H9 (cell line): Measurements from ENCODE around the gene PDS5B. TPM values are rescaled to one million over a fixed set of nuclear protein-coding genes. Genes with fewer than 3 reads are reported as not detected.

Source experiments
- DNase-seq: peaks from one replicate; pipeline ENCODE4 v3.0.0-alpha.2; 2017
- H2AFZ ChIP-seq: one replicate; pipeline ENCODE4 v1.6.1; 2013; ENCODE audit warnings: mild to moderate bottlenecking, low read length, control low read depth, moderate library complexity
- H2AK5ac ChIP-seq: 2 replicates; pipeline ENCODE4 v1.6.1; 2013; ENCODE audit warnings: low read length, control low read depth, mixed read lengths; ENCODE audit not compliant: insufficient read length
- H2BK120ac ChIP-seq: one replicate; pipeline ENCODE4 v1.6.1; 2013; ENCODE audit warnings: low read depth, mild to moderate bottlenecking, low read length, control low read depth, inconsistent platforms; ENCODE audit not compliant: poor library complexity, severe bottlenecking
- H2BK12ac ChIP-seq: 2 replicates; pipeline ENCODE4 v1.6.1; 2013; ENCODE audit warnings: low read length, control low read depth, mixed read lengths, low read depth; ENCODE audit not compliant: insufficient read length
- H2BK15ac ChIP-seq: 2 replicates; pipeline ENCODE4 v1.6.1; 2013; ENCODE audit warnings: low read depth, low read length, control low read depth
- H2BK20ac ChIP-seq: one replicate; pipeline ENCODE4 v1.6.1; 2013; ENCODE audit warnings: low read depth, mild to moderate bottlenecking, low read length, control low read depth, inconsistent platforms; ENCODE audit not compliant: poor library complexity, severe bottlenecking
- H2BK5ac ChIP-seq: 2 replicates; pipeline ENCODE4 v1.6.1; 2013; ENCODE audit warnings: low read length, control low read depth, mixed read lengths; ENCODE audit not compliant: insufficient read length
- H3K14ac ChIP-seq: 2 replicates; pipeline ENCODE4 v1.6.1; 2013; ENCODE audit warnings: low read length, control low read depth; ENCODE audit not compliant: insufficient read depth
- H3K18ac ChIP-seq: 2 replicates; pipeline ENCODE4 v1.6.1; 2013; ENCODE audit warnings: low read depth, mild to moderate bottlenecking, mixed read lengths, low read length, control low read depth; ENCODE audit not compliant: insufficient read length
- H3K23ac ChIP-seq: 2 replicates; pipeline ENCODE4 v1.6.1; 2013; ENCODE audit warnings: low read length, control low read depth, mixed read lengths, low read depth; ENCODE audit not compliant: insufficient read length
- H3K23me2 ChIP-seq: 2 replicates; pipeline ENCODE4 v1.6.1; 2013; ENCODE audit warnings: low read depth, mild to moderate bottlenecking, mixed read lengths, low read length, control low read depth; ENCODE audit not compliant: insufficient read length, poor library complexity, severe bottlenecking
- H3K27ac ChIP-seq: 2 replicates; pipeline ENCODE4 v1.5.1; 2013; ENCODE audit warnings: low read length, control low read depth, mixed read lengths, low read depth; ENCODE audit not compliant: insufficient read length
- H3K27me3 ChIP-seq: 2 replicates; pipeline ENCODE4 v1.6.1; 2013; ENCODE audit warnings: low read length, control low read depth, inconsistent platforms; ENCODE audit not compliant: insufficient read depth
- H3K4ac ChIP-seq: 2 replicates; pipeline ENCODE4 v1.6.1; 2013; ENCODE audit warnings: low read depth, mild to moderate bottlenecking, control low read depth, inconsistent platforms, low read length, moderate library complexity
- H3K4me1 ChIP-seq: 2 replicates; pipeline ENCODE4 v1.6.1; 2013; ENCODE audit warnings: low read length, control low read depth, inconsistent platforms; ENCODE audit not compliant: insufficient read depth
- H3K4me2 ChIP-seq: 2 replicates; pipeline ENCODE4 v1.6.1; 2013; ENCODE audit warnings: low read length, control low read depth, mixed read lengths; ENCODE audit not compliant: insufficient read length, insufficient read depth
- H3K56ac ChIP-seq: 2 replicates; pipeline ENCODE4 v1.6.1; 2013; ENCODE audit warnings: low read depth, mild to moderate bottlenecking, mixed read lengths, low read length, control low read depth; ENCODE audit not compliant: insufficient read length
- H3K79me1 ChIP-seq: 2 replicates; pipeline ENCODE4 v1.6.1; 2013; ENCODE audit warnings: low read depth, mild to moderate bottlenecking, moderate library complexity, low read length, control low read depth, inconsistent platforms; ENCODE audit not compliant: insufficient read depth, poor library complexity, severe bottlenecking
- H3K79me2 ChIP-seq: 2 replicates; pipeline ENCODE4 v1.6.1; 2013; ENCODE audit warnings: low read length, control low read depth, inconsistent platforms; ENCODE audit not compliant: insufficient read depth
- H3K9ac ChIP-seq: 2 replicates; pipeline ENCODE4 v1.6.1; 2013; ENCODE audit warnings: low read length, control low read depth, mixed read lengths; ENCODE audit not compliant: insufficient read length; ENCODE audit errors: extremely low read depth
- H3K9me3 ChIP-seq: one replicate; pipeline ENCODE4 v1.6.1; 2013; ENCODE audit warnings: low read depth, low read length, inconsistent platforms; ENCODE audit not compliant: control insufficient read depth
- H3T11ph ChIP-seq: one replicate; pipeline ENCODE4 v1.6.1; 2013; ENCODE audit warnings: mild to moderate bottlenecking, low read length, control low read depth, inconsistent platforms
- H4K20me1 ChIP-seq: one replicate; pipeline ENCODE4 v1.6.1; 2013; ENCODE audit not compliant: control insufficient read depth, insufficient read length, insufficient read depth
- H4K5ac ChIP-seq: 2 replicates; pipeline ENCODE4 v1.6.1; 2013; ENCODE audit warnings: low read depth, mild to moderate bottlenecking, mixed read lengths, low read length, control low read depth; ENCODE audit not compliant: insufficient read length
- H4K8ac ChIP-seq: replicated peaks from 2 replicates; pipeline ENCODE4 v1.6.1; 2013; ENCODE audit warnings: low read length, control low read depth, mixed read lengths, low read depth; ENCODE audit not compliant: insufficient read length
- H4K91ac ChIP-seq: 2 replicates; pipeline ENCODE4 v1.6.1; 2013; ENCODE audit warnings: low read depth, mild to moderate bottlenecking, moderate library complexity, mixed read lengths, low read length, control low read depth; ENCODE audit not compliant: insufficient read length
- H3K27ac Mint-ChIP-seq, 3 experiments: 2 replicates in 2 of 3; 3 replicates in 1 of 3; pipeline ENCODE4 v1.8.0; 2020 to 2021; ENCODE audit warnings: mixed read lengths in 3 of 3, mild to moderate bottlenecking in 1 of 3, moderate library complexity in 1 of 3
- H3K27me3 Mint-ChIP-seq: 2 replicates; pipeline ENCODE4 v1.8.0; 2021; ENCODE audit warnings: low read depth, mild to moderate bottlenecking, moderate library complexity, mixed read lengths
- H3K36me3 Mint-ChIP-seq, 3 experiments: 2 replicates in 2 of 3; 3 replicates in 1 of 3; pipeline ENCODE4 v1.8.0; 2020 to 2021; ENCODE audit warnings: low read depth in 3 of 3, mixed read lengths in 3 of 3; ENCODE audit not compliant: insufficient read depth in 1 of 3
- H3K4me1 Mint-ChIP-seq, 2 experiments: 2 replicates each; pipeline ENCODE4 v1.8.0; 2020; ENCODE audit warnings: mixed read lengths in 2 of 2
- H3K4me3 Mint-ChIP-seq, 2 experiments: 2 replicates in 1 of 2; 3 replicates in 1 of 2; pipeline ENCODE4 v1.8.0; 2020 to 2021; ENCODE audit warnings: mild to moderate bottlenecking in 2 of 2, mixed read lengths in 2 of 2, moderate library complexity in 1 of 2
- H3K9me3 Mint-ChIP-seq, 2 experiments: 2 replicates in 1 of 2; 3 replicates in 1 of 2; pipeline ENCODE4 v1.8.0; 2020; ENCODE audit warnings: mild to moderate bottlenecking in 2 of 2, mixed read lengths in 2 of 2, moderate library complexity in 1 of 2
- CTCF ChIP-seq: fragments of 200-600 bp; sonication (generic); conservative IDR thresholded peaks from 3 replicates; pipeline ENCODE4 v1.8.0; 2021; ENCODE audit warnings: antibody characterized with exemption, mild to moderate bottlenecking
- WGBS: extraction: QIAGEN DNeasy Blood & Tissue Kit; methylation state at CpG from one replicate; pipeline ENCODE4 v1.1.7; 2013; ENCODE audit warnings: missing lambda C conversion rate, low lambda C conversion rate, mixed read lengths; ENCODE audit not compliant: insufficient read length; ENCODE audit errors: extremely low coverage; 5-methylcytosine and 5-hydroxymethylcytosine counted together
- total RNA-seq: library from RNA; stranded (reverse); gene quantifications from 2 replicates; pipeline ENCODE4 v1.2.1, GENCODE V29; 2021

The PDS5B gene
- total RNA-seq, 1 experiment from 2014 or later: 50.0 TPM

DNA sequence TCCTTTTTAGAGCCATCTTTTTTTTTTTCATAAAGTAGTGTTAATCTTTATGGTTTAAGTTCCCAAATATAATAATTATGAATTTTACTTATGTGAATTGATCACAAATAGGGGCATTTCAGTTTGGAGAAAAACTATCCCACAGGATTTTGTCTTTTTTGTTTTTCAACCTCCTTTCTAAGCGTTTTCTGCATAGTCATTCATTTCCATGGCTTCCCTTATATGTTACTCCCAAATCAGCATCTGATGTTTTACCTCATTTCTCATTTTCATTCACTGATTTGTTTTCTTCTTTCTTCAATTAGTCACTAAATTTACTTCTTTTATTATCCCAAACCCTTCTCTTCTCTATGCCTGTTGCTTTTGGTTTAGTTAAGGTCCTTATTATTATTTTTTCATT is 24.7 kb downstream of the PDS5B start:
- Histone ChIP-seq H2BK12ac (no peak overlapping the region), H2BK5ac (no peak overlapping the region), H2BK20ac (no peak overlapping the region), H4K5ac (no peak overlapping the region), H4K91ac (no peak overlapping the region), H4K8ac (no peak overlapping the region), H3K27ac (no peak overlapping the region), H3T11ph (no peak overlapping the region), H2AK5ac (no peak overlapping the region), H2BK15ac (no peak overlapping the region), H3K23ac (no peak overlapping the region), H3K4me1 (no peaks in the 10 kb centered on the region), H3K23me2 (no peaks in the 10 kb centered on the region), H3K14ac (no peak overlapping the region), H3K27me3 (no peaks in the 10 kb centered on the region), H3K9me3 (peaks cover 5% of the 10 kb centered on the region), H4K20me1 (no peaks in the 10 kb centered on the region), H3K4me2 (no peak overlapping the region), H2AFZ (no peak overlapping the region), H3K9ac (no peak overlapping the region), H3K18ac (no peak overlapping the region), H3K79me2 (peaks cover 27% of the 10 kb centered on the region; the same call in 1 of the 2 replicates), H3K4ac (no peak overlapping the region), H3K56ac (no peak overlapping the region), H2BK120ac (no peak overlapping the region), H3K79me1 (peaks cover 8% of the 10 kb centered on the region)
- peaks cover 26 to 30% (median 26%) of the 10 kb centered on the region in 3 experiments for H3K36me3 Mint-ChIP-seq
- H3K27me3 Mint-ChIP-seq: no peaks in the 10 kb centered on the region; the same call in 1 of the 2 replicates
- no peak overlapping the region for H3K4me3 Mint-ChIP-seq
- peak overlapping the region in 1 of 3 experiments; percentile 10; a peak in 1 of 7 replicates for H3K27ac Mint-ChIP-seq
- TF ChIP-seq CTCF: no peak
- no peak for DNase-seq
- WGBS: no CpG with 5 or more reads among the region's 1 CpG
- peaks cover 24 to 25% of the 10 kb centered on the region in 2 experiments for H3K9me3 Mint-ChIP-seq
- H3K4me1 Mint-ChIP-seq: peaks cover 20 to 21% of the 10 kb centered on the region in 2 experiments
